HepG2 (cell line): ENCODE data around the gene GARS1. TPM values are rescaled to one million over a fixed set of nuclear protein-coding genes. Genes with fewer than 3 reads are reported as not detected.
A peak's percentile ranks its signal among the peaks of the same experiment; 100 is the strongest.

Experiments
- ATAC-seq: fragments of 200-7000 bp; cut with Tn5 transposase; 3 replicates; pipeline ENCODE4 v1.9.1; 2020; ENCODE audit warnings: mild to moderate bottlenecking, moderate library complexity
- BruUV-seq: library from RNA; stranded (reverse); fragments of 400-500 nt; replicated peaks from 2 replicates; lab custom pipeline; 2021; lab: Mats Ljungman, UMichigan
- CTCF ChIA-PET: fragments of 300-600 bp; formaldehyde crosslinking; extraction: SDS; loops from one replicate; lab custom pipeline; 2021; ENCODE audit warnings: low total read pairs, inconsistent platforms, low intra/inter-chr PET ratio; lab: Yijun Ruan, JAX
- POLR2A ChIA-PET: fragments of 350-600 bp; sonication (Branson Sonifier 250); formaldehyde crosslinking; loops from one replicate; lab custom pipeline; 2020; ENCODE audit warnings: antibody characterized with exemption, inconsistent platforms; lab: Yijun Ruan, JAX
- DNase-seq: peaks from one replicate; pipeline ENCODE4 v3.0.0-alpha.2; 2015; ENCODE audit warnings: low spot score
- FAIRE-seq: peaks from 3 replicates; lab custom pipeline; 2011; peaks lifted over from hg19 to GRCh38; lab: Jason Lieb, UNC
- H2AFZ ChIP-seq: one replicate; pipeline ENCODE4 v1.6.1; 2011; ENCODE audit warnings: low read length, inconsistent platforms
- H3K27ac ChIP-seq: fragments of 300-600 bp; 3 replicates; pipeline ENCODE4 v1.8.0; 2011; ENCODE audit warnings: mixed run types, mild to moderate bottlenecking, mixed read lengths, low read length, inconsistent platforms; ENCODE audit not compliant: insufficient read depth; ENCODE audit errors: extremely low read length
- H3K27me3 ChIP-seq, 2 experiments: fragments of 200-600 bp in 1 of 2; 2 replicates in 1 of 2; 3 replicates in 1 of 2; pipeline versions ENCODE4 v1.6.0 to v1.8.0; 2011; ENCODE audit warnings: low read length in 2 of 2, mild to moderate bottlenecking in 2 of 2, moderate library complexity in 2 of 2, inconsistent platforms in 1 of 2; ENCODE audit not compliant: insufficient read depth in 2 of 2, control insufficient read depth in 1 of 2
- H3K36me3 ChIP-seq, 2 experiments: fragments of 200-600 bp in 1 of 2; replicated peaks in 1 of 2; 2 replicates in 1 of 2; 3 replicates in 1 of 2; pipeline versions ENCODE4 v1.5.1 to v1.8.0; 2011; ENCODE audit warnings: low read length in 2 of 2, inconsistent platforms in 1 of 2; ENCODE audit not compliant: insufficient read depth in 2 of 2, control insufficient read depth in 1 of 2
- H3K4me1 ChIP-seq: 2 replicates; pipeline ENCODE4 v1.5.1; 2012; ENCODE audit warnings: low read length, inconsistent platforms; ENCODE audit not compliant: insufficient read depth
- H3K4me2 ChIP-seq: 2 replicates; pipeline ENCODE4 v1.6.0; 2011; ENCODE audit warnings: low read depth, low read length, inconsistent platforms
- H3K4me3 ChIP-seq, 3 experiments: fragments of 200-600 bp in 1 of 3; sonication (generic), shearing (Covaris generic) in 1 of 3; replicated peaks in 1 of 3; 2 replicates each; pipeline ENCODE4 v1.5.1; 2011 to 2016; ENCODE audit warnings: low read length in 3 of 3, inconsistent platforms in 2 of 3, low read depth in 2 of 3, mild to moderate bottlenecking in 2 of 3, control low read depth in 1 of 3, mixed read lengths in 1 of 3; ENCODE audit not compliant: insufficient read depth in 1 of 3
- H3K79me2 ChIP-seq: one replicate; pipeline ENCODE4 v1.6.1; 2011; ENCODE audit warnings: low read length, inconsistent platforms; ENCODE audit not compliant: insufficient read depth
- H3K9ac ChIP-seq: 2 replicates; pipeline ENCODE4 v1.6.0; 2011; ENCODE audit warnings: mild to moderate bottlenecking, low read depth, low read length, inconsistent platforms; ENCODE audit not compliant: insufficient read depth
- H3K9me3 ChIP-seq: 2 replicates; pipeline ENCODE4 v1.5.1; 2012; ENCODE audit warnings: mild to moderate bottlenecking, low read length
- H4K20me1 ChIP-seq: 2 replicates; pipeline ENCODE4 v1.6.0; 2011; ENCODE audit warnings: inconsistent platforms, mild to moderate bottlenecking, low read length, moderate library complexity; ENCODE audit not compliant: insufficient read depth
- ATF4 ChIP-seq, 2 experiments: fragments of 450-650 bp in 1 of 2; sonication (generic) in 1 of 2; formaldehyde crosslinking; IDR thresholded peaks; 2 replicates each; pipeline versions ENCODE4 v1.5.0 to v1.8.0; 2020 to 2022; ENCODE audit warnings: mild to moderate bottlenecking in 1 of 2, missing genetic modification reagents in 1 of 2
- HNF4G ChIP-seq, 2 experiments: sonication (generic) in 1 of 2; formaldehyde crosslinking in 1 of 2; IDR thresholded peaks; 2 replicates each; pipeline versions ENCODE4 v1.4.0 to v1.6.1; 2011 to 2020; ENCODE audit warnings: borderline replicate concordance in 2 of 2, low read depth in 2 of 2, mild to moderate bottlenecking in 2 of 2, low read length in 1 of 2, missing genetic modification reagents in 1 of 2, moderate library complexity in 1 of 2
- KAT8 ChIP-seq: IDR thresholded peaks from 2 replicates; pipeline ENCODE4 v1.6.1; 2016; ENCODE audit warnings: missing genetic modification reagents, missing compliant biosample characterization
- RBFOX2 ChIP-seq: fragments of 200-400 bp; formaldehyde crosslinking; IDR thresholded peaks from 2 replicates; pipeline ENCODE4 v1.6.1; 2017; ENCODE audit warnings: low read depth, mild to moderate bottlenecking, low read length
- ZNF543 ChIP-seq: sonication (generic); formaldehyde crosslinking; IDR thresholded peaks from 2 replicates; pipeline ENCODE4 v1.4.0; 2020; ENCODE audit warnings: mild to moderate bottlenecking, missing genetic modification reagents
- ZNF800 ChIP-seq: sonication (generic); formaldehyde crosslinking; IDR thresholded peaks from 2 replicates; pipeline ENCODE4 v1.4.0; 2020; ENCODE audit warnings: missing genetic modification reagents
- ZSCAN12 ChIP-seq: sonication (generic); formaldehyde crosslinking; IDR thresholded peaks from 2 replicates; pipeline ENCODE4 v1.9.0; 2021; ENCODE audit warnings: mild to moderate bottlenecking, missing genetic modification reagents
- WGBS: methylation state at CpG from one replicate; pipeline ENCODE4 v1.1.6; 2017; ENCODE audit warnings: low lambda C conversion rate; 5-methylcytosine and 5-hydroxymethylcytosine counted together
- in situ Hi-C: cut with HindIII; loops from 2 replicates; pipeline ENCODE4 v1.10.0; 2017; ENCODE audit warnings: low pct_unique_long_range_greater_than_20kb; ENCODE audit not compliant: extremely low pct_ligation_motif_present
- intact Hi-C: fragments of 100-400 bp; cut with micrococcal nuclease; formaldehyde crosslinking; loops from one replicate; pipeline ENCODE4 v1.10.0; 2022; ENCODE audit not compliant: unreplicated experiment
- polyA plus RNA-seq, 8 experiments: library from polyadenylated mRNA; depleted of rRNA in 3 of 8; stranded (reverse) in 7 of 8; unstranded in 1 of 8; fragments of >200 nt; fragmentation: Illumina TruSeq in 4 of 8; extraction: Trizol in 4 of 8; gene quantifications; 2 replicates each; pipeline versions ENCODE4 v1.2.1 to v1.2.3, GENCODE V29; 2011 to 2016; ENCODE audit warnings: low read depth in 4 of 8, missing spikeins in 1 of 8, mixed read lengths in 1 of 8; ENCODE audit not compliant: insufficient read depth in 1 of 8
- total RNA-seq, 5 experiments: library from RNA; depleted of rRNA; stranded (reverse); fragments of >200 nt; fragmentation: Illumina TruSeq; extraction: Trizol; gene quantifications; 2 replicates each; pipeline ENCODE4 v1.2.3, GENCODE V29; 2016; ENCODE audit warnings: low read depth in 1 of 5

The GARS1 gene
- total and polyA plus RNA-seq, 2 of the 13 experiments (the other 11 are each of a cell fraction or from before 2014, with no cell fraction given): 140 to 460 TPM

- TF ChIP-seq ATF4 (CRISPR knock-in tag; IDR thresholded peaks at IDR 0.05) (peak in 1 of 2 experiments; percentile 97; a peak in 2 of 4 replicates), ZNF800 (0 out of 2 replicates have a peak, but pooled peaks have one; percentile 55), ZNF543 (CRISPR knock-in tag) (no peak), RBFOX2 (peak; percentile 56; the same call in 1 of the 2 replicates), KAT8 (CRISPR knock-in tag) (0 out of 2 replicates have a peak, but pooled peaks have one; percentile 15), ZSCAN12 (CRISPR knock-in tag) (no peak)
Observed at GRCh38 chr7:30596014-30596641, 1.4 kb downstream of the GARS1 start (continued).

GRCh38 chr7:30596721-30597120, 2.0 kb downstream of the GARS1 start:
- peaks cover 4 to 31% of the 10 kb centered on the region in 2 experiments; a peak in 4 of 5 replicates for H3K36me3 ChIP-seq
- DNase-seq: no peak
- BruUV-seq: no TSS peak
- no peak overlapping the region for H3K27ac ChIP-seq
- in situ Hi-C loops (no loop called here), intact Hi-C loops (no loop called here)
- no peak for FAIRE-seq
- H3K9me3 ChIP-seq: no peaks in the 10 kb centered on the region
- peak overlapping the region; percentile 65 for H3K4me2 ChIP-seq
- H3K4me3 ChIP-seq: peak overlapping the region; percentile 92 to 97 (median 95); a peak in 5 of 6 replicates
- peak overlapping the region; percentile 96 for H3K9ac ChIP-seq
- ChIA-PET CTCF (interaction anchor here (0.7 kb wide), 1 partner anchor 48 kb away, joined by 3 read pairs; no protein-coding TSS in a partner anchor), POLR2A (no interaction called here)
- H3K79me2 ChIP-seq: peaks cover 60% of the 10 kb centered on the region
- TF ChIP-seq HNF4G (IDR thresholded peaks at IDR 0.05; ENCODE audit: borderline replicate concordance, low read depth, low read length) (no peak), HNF4G (CRISPR knock-in tag; IDR thresholded peaks at IDR 0.05; ENCODE audit: borderline replicate concordance, low read depth) (no peak)
- WGBS: 33% methylated on average over 3 of the region's 3 CpGs
- H3K4me1 ChIP-seq: peaks cover 44% of the 10 kb centered on the region
- H2AFZ ChIP-seq: no peak overlapping the region
- no peaks in the 10 kb centered on the region; a peak in 1 of 5 replicates for H3K27me3 ChIP-seq
- ATAC-seq: no peak
- peaks cover 26% of the 10 kb centered on the region for H4K20me1 ChIP-seq
